ENCODE data around the gene POC1A.
"Not testable (repeated sequence)": the region's sequence is repeated elsewhere in the genome, so short reads cannot be mapped to it uniquely, and the experiment has no call there.

POC1A gene

DNA sequence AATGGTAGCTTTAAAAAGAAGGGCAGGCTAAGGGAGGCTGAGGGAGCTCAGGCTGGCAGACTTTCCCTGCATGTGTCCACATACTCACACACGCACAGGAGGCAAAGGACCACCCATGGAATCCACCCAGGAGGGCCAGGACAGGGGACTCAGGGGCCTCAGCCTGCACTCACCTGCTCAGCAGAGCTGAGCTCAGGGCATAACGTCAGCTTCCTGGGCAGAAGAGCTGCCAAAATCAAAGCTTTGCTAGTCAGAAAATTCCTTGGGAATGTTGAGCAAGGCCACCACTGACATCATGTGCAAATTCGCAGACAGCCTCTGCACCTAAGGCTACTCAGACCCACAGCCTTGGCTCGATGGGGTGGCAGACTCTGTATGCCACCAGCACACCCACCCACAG lies 27.3 kb upstream of the POC1A start:
- Histone ChIP-seq H3K4ac (ENCODE audit: low read depth in 1 of 2, low read length in 2 of 2) (no peak overlapping the region), H3K23ac (ENCODE audit: low read length in 2 of 2) (no peak overlapping the region), H2BK5ac (ENCODE audit: low read depth, low read length, poor library complexity, severe bottlenecking) (no peak overlapping the region), H2BK120ac (ENCODE audit: low read depth, low read length) (no peak overlapping the region), H2BK12ac (ENCODE audit: low read length in 2 of 2) (peak overlapping the region in 1 of 2 experiments; percentile 48), H3K79me1 (replicated peaks; ENCODE audit: low read length, poor library complexity, severe bottlenecking) (no peaks in the 10 kb centered on the region), H3K9me3 (ENCODE audit: control insufficient read depth, low read length) (no peaks in the 10 kb centered on the region), H2BK15ac (ENCODE audit: low read depth, poor library complexity, severe bottlenecking) (no peak overlapping the region), H3K9ac (ENCODE audit: low read length) (no peak overlapping the region), H3K27ac (ENCODE audit: low read length, poor library complexity, severe bottlenecking) (no peak overlapping the region), H3K4me3 (ENCODE audit: insufficient read depth in 1 of 2, low read depth in 1 of 2, low read length in 2 of 2) (no peak overlapping the region), H3K4me1 (ENCODE audit: control insufficient read depth, insufficient read depth, low read depth, low read length) (peaks cover 3% of the 10 kb centered on the region), H3K4me2 (ENCODE audit: low read length, poor library complexity, severe bottlenecking) (no peak overlapping the region), H3K36me3 (ENCODE audit: control insufficient read depth in 1 of 2, insufficient read depth in 2 of 2, low read depth in 1 of 2, low read length in 2 of 2) (no peaks in the 10 kb centered on the region), H3K18ac (ENCODE audit: low read depth in 1 of 2, low read length in 2 of 2) (no peak overlapping the region), H2AFZ (ENCODE audit: low read depth, low read length) (no peak overlapping the region), H4K8ac (ENCODE audit: low read length) (no peak overlapping the region), H3K14ac (ENCODE audit: low read length in 2 of 2) (no peak overlapping the region), H3K27me3 (ENCODE audit: control insufficient read depth in 1 of 2, insufficient read depth in 1 of 2, low read length in 2 of 2) (peaks cover 0 to 8% of the 10 kb centered on the region in 2 experiments), H2AK5ac (ENCODE audit: low read length, severe bottlenecking) (no peak overlapping the region), H4K91ac (ENCODE audit: low read length) (no peak overlapping the region)
- WGBS = 62% methylated on average over 4 of the region's 4 CpGs
- no peak for DNase-seq

DNA sequence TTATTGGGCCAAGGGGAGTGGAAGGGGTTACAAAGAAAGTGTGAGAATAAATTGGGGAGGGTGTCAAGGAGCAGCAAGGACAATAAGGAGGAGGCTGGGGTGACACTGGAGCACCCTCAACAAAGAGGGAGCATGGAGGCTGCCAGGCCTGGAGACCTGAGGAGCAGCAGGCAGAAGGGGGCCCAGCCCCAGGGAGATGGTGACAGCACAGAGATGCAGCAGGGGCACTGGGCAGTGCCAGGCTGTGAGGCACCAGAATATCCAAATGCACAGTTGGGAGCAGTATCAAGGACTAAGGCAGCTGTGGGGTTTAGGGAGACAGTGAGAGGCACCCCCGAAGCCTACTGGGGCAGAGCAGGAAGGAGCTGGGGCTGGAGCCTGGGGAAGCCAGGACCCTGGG lies 24.3 kb upstream of the POC1A start:
- H2AFZ ChIP-seq (ENCODE audit: low read depth, low read length) = no peak overlapping the region
- no peak overlapping the region for H4K91ac ChIP-seq (ENCODE audit: low read length)
- no peak for DNase-seq
- no peak overlapping the region for H3K14ac ChIP-seq (ENCODE audit: low read length in 2 of 2)
- H3K9ac ChIP-seq (ENCODE audit: low read length) = no peak overlapping the region
- no peak overlapping the region for H3K4me2 ChIP-seq (ENCODE audit: low read length, poor library complexity, severe bottlenecking)
- H3K9me3 ChIP-seq (ENCODE audit: control insufficient read depth, low read length) = no peaks in the 10 kb centered on the region
- H3K4me3 ChIP-seq (ENCODE audit: insufficient read depth in 1 of 2, low read depth in 1 of 2, low read length in 2 of 2) = no peak overlapping the region
- H2BK5ac ChIP-seq (ENCODE audit: low read depth, low read length, poor library complexity, severe bottlenecking) = no peak overlapping the region
- peaks cover 3% of the 10 kb centered on the region for H3K4me1 ChIP-seq (ENCODE audit: control insufficient read depth, insufficient read depth, low read depth, low read length)
- no peak overlapping the region for H3K4ac ChIP-seq (ENCODE audit: low read depth in 1 of 2, low read length in 2 of 2)
- no peak overlapping the region for H3K18ac ChIP-seq (ENCODE audit: low read depth in 1 of 2, low read length in 2 of 2)
- H2BK120ac ChIP-seq (ENCODE audit: low read depth, low read length) = no peak overlapping the region
- no peaks in the 10 kb centered on the region for H3K79me1 ChIP-seq (replicated peaks; ENCODE audit: low read length, poor library complexity, severe bottlenecking)
- H3K27ac ChIP-seq (ENCODE audit: low read length, poor library complexity, severe bottlenecking) = no peak overlapping the region
- WGBS = 97% methylated on average over 1 of the region's 1 CpG
- peak overlapping the region; percentile 12 for H2BK15ac ChIP-seq (ENCODE audit: low read depth, poor library complexity, severe bottlenecking)
- peak overlapping the region in 1 of 2 experiments; percentile 37 for H2BK12ac ChIP-seq (ENCODE audit: low read length in 2 of 2)
- H4K8ac ChIP-seq (ENCODE audit: low read length) = no peak overlapping the region
- H3K36me3 ChIP-seq (ENCODE audit: control insufficient read depth in 1 of 2, insufficient read depth in 2 of 2, low read depth in 1 of 2, low read length in 2 of 2) = no peaks in the 10 kb centered on the region
- peaks cover 0 to 8% of the 10 kb centered on the region in 2 experiments for H3K27me3 ChIP-seq (ENCODE audit: control insufficient read depth in 1 of 2, insufficient read depth in 1 of 2, low read length in 2 of 2)
- H2AK5ac ChIP-seq (ENCODE audit: low read length, severe bottlenecking) = no peak overlapping the region
- no peak overlapping the region for H3K23ac ChIP-seq (ENCODE audit: low read length in 2 of 2)

DNA sequence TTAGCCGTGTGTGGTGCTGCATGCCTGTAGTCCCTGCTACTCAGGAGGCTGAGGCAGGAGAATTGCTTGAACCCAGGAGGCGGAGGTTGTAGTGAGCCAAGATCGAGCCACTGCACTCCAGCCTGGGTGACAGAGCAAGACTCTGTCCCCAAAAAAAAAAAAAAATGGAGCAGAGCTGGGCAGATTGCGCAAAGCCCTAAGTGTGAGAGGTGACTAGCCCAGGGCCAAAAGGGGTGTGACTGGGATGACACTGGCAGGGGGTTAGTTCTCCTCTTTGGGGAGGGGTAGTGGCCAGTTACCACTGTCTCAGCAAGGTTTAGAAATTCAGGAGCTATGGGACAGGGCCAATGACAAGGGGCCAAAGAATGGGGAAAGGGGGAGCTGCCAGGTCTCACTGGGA lies 23.9 kb upstream of the POC1A start:
- not testable (repeated sequence) for H3K18ac ChIP-seq (ENCODE audit: low read depth in 1 of 2, low read length in 2 of 2); DNase-seq; H3K27ac ChIP-seq (ENCODE audit: low read length, poor library complexity, severe bottlenecking); H3K4me2 ChIP-seq (ENCODE audit: low read length, poor library complexity, severe bottlenecking); H2BK12ac ChIP-seq (ENCODE audit: low read length in 2 of 2); H3K9ac ChIP-seq (ENCODE audit: low read length); H3K27me3 ChIP-seq (ENCODE audit: control insufficient read depth in 1 of 2, insufficient read depth in 1 of 2, low read length in 2 of 2); H3K36me3 ChIP-seq (ENCODE audit: control insufficient read depth in 1 of 2, insufficient read depth in 2 of 2, low read depth in 1 of 2, low read length in 2 of 2); H2BK5ac ChIP-seq (ENCODE audit: low read depth, low read length, poor library complexity, severe bottlenecking); H2BK15ac ChIP-seq (ENCODE audit: low read depth, poor library complexity, severe bottlenecking); H3K14ac ChIP-seq (ENCODE audit: low read length in 2 of 2); H4K8ac ChIP-seq (ENCODE audit: low read length); H3K9me3 ChIP-seq (ENCODE audit: control insufficient read depth, low read length); H3K4ac ChIP-seq (ENCODE audit: low read depth in 1 of 2, low read length in 2 of 2); H3K4me1 ChIP-seq (ENCODE audit: control insufficient read depth, insufficient read depth, low read depth, low read length); H3K79me1 ChIP-seq (replicated peaks; ENCODE audit: low read length, poor library complexity, severe bottlenecking); H3K4me3 ChIP-seq (ENCODE audit: insufficient read depth in 1 of 2, low read depth in 1 of 2, low read length in 2 of 2); H2BK120ac ChIP-seq (ENCODE audit: low read depth, low read length); H3K23ac ChIP-seq (ENCODE audit: low read length in 2 of 2); H2AK5ac ChIP-seq (ENCODE audit: low read length, severe bottlenecking); H2AFZ ChIP-seq (ENCODE audit: low read depth, low read length); H4K91ac ChIP-seq (ENCODE audit: low read length)
- WGBS = 92% methylated on average over 4 of the region's 4 CpGs

DNA sequence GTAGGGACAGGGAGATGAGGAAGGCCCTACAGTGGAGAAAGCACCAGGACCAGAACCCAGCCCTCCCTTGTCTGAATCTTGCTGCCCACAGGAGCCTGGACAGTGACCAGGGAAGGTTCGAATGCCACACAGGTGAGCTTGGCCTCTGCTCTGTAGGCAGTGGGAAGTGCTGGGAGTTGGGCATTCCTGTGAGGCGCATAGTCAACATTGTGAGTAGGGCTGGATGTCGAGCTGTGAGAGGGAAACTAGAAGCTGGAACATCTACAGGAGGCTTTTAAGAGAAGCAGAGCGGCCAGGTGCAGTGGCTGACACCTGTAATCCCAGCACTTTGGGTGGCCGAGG lies 23.4 kb upstream of the POC1A start:
- Histone ChIP-seq H3K14ac (ENCODE audit: low read length in 2 of 2) (no peak overlapping the region), H3K18ac (ENCODE audit: low read depth in 1 of 2, low read length in 2 of 2) (no peak overlapping the region), H3K4me3 (ENCODE audit: insufficient read depth in 1 of 2, low read depth in 1 of 2, low read length in 2 of 2) (no peak overlapping the region), H2AFZ (ENCODE audit: low read depth, low read length) (no peak overlapping the region), H2AK5ac (ENCODE audit: low read length, severe bottlenecking) (no peak overlapping the region), H3K27me3 (ENCODE audit: control insufficient read depth in 1 of 2, insufficient read depth in 1 of 2, low read length in 2 of 2) (peaks cover 0 to 8% of the 10 kb centered on the region in 2 experiments), H3K9me3 (ENCODE audit: control insufficient read depth, low read length) (no peaks in the 10 kb centered on the region), H3K4ac (ENCODE audit: low read depth in 1 of 2, low read length in 2 of 2) (no peak overlapping the region), H2BK5ac (ENCODE audit: low read depth, low read length, poor library complexity, severe bottlenecking) (no peak overlapping the region), H2BK15ac (ENCODE audit: low read depth, poor library complexity, severe bottlenecking) (no peak overlapping the region), H4K91ac (ENCODE audit: low read length) (no peak overlapping the region), H2BK120ac (ENCODE audit: low read depth, low read length) (no peak overlapping the region), H3K27ac (ENCODE audit: low read length, poor library complexity, severe bottlenecking) (no peak overlapping the region), H2BK12ac (ENCODE audit: low read length in 2 of 2) (no peak overlapping the region), H3K79me1 (replicated peaks; ENCODE audit: low read length, poor library complexity, severe bottlenecking) (no peaks in the 10 kb centered on the region), H3K36me3 (ENCODE audit: control insufficient read depth in 1 of 2, insufficient read depth in 2 of 2, low read depth in 1 of 2, low read length in 2 of 2) (no peaks in the 10 kb centered on the region), H3K4me2 (ENCODE audit: low read length, poor library complexity, severe bottlenecking) (no peak overlapping the region), H3K9ac (ENCODE audit: low read length) (no peak overlapping the region), H3K23ac (ENCODE audit: low read length in 2 of 2) (no peak overlapping the region), H4K8ac (ENCODE audit: low read length) (no peak overlapping the region), H3K4me1 (ENCODE audit: control insufficient read depth, insufficient read depth, low read depth, low read length) (peaks cover 3% of the 10 kb centered on the region)
- WGBS = 84% methylated on average over 5 of the region's 5 CpGs
- no peak for DNase-seq

All from mesenchymal stem cell (in vitro differentiated cells and primary cell).